GM23338 (cell line): ENCODE measurements around the gene SNRNP25. TPM values are rescaled to one million over a fixed set of nuclear protein-coding genes. Genes with fewer than 3 reads are reported as not detected.

Experiments
- ATAC-seq: fragments of 200-7000 bp; cut with Tn5 transposase; 3 replicates; pipeline ENCODE4 v1.9.1; 2020
- DNase-seq: peaks from one replicate; pipeline ENCODE4 v3.0.0-alpha.2; 2015; ENCODE audit warnings: low spot score
- H2AFZ ChIP-seq: fragments of 200-600 bp; sonication (generic); 2 replicates; pipeline ENCODE4 v1.8.0; 2016; ENCODE audit warnings: antibody characterized with exemption, mild to moderate bottlenecking, moderate library complexity
- H3F3A ChIP-seq: fragments of 200-600 bp; sonication (generic); replicated peaks from 2 replicates; pipeline ENCODE4 v1.8.0; 2017; ENCODE audit warnings: antibody characterized with exemption, mixed run types, low read depth
- H3K27ac ChIP-seq: fragments of 200-600 bp; sonication (generic); 2 replicates; pipeline ENCODE4 v1.6.1; 2016; ENCODE audit warnings: low read depth
- H3K27me3 ChIP-seq: fragments of 200-600 bp; sonication (generic); 2 replicates; pipeline ENCODE4 v1.8.0; 2016; ENCODE audit warnings: mild to moderate bottlenecking, mixed run types, moderate library complexity; ENCODE audit not compliant: insufficient read depth
- H3K36me3 ChIP-seq: fragments of 200-600 bp; sonication (generic); 2 replicates; pipeline ENCODE4 v1.8.0; 2016; ENCODE audit warnings: mild to moderate bottlenecking; ENCODE audit not compliant: insufficient read depth
- H3K4me1 ChIP-seq: fragments of 200-600 bp; sonication (generic); 2 replicates; pipeline ENCODE4 v1.8.0; 2016; ENCODE audit warnings: mild to moderate bottlenecking, moderate library complexity; ENCODE audit not compliant: insufficient read depth
- H3K4me2 ChIP-seq: fragments of 200-600 bp; sonication (generic); 2 replicates; pipeline ENCODE4 v1.7.1; 2017; ENCODE audit warnings: mixed run types
- H3K4me3 ChIP-seq: fragments of 200-600 bp; sonication (generic); 2 replicates; pipeline ENCODE4 v1.6.1; 2016; ENCODE audit warnings: mixed run types
- H3K79me2 ChIP-seq: fragments of 200-600 bp; sonication (generic); replicated peaks from 2 replicates; pipeline ENCODE4 v1.8.0; 2017; ENCODE audit warnings: mild to moderate bottlenecking; ENCODE audit not compliant: insufficient read depth
- H3K9me2 ChIP-seq: fragments of 200-600 bp; sonication (generic); 2 replicates; pipeline ENCODE4 v1.8.0; 2017; ENCODE audit not compliant: insufficient read depth
- H4K20me1 ChIP-seq: fragments of 200-600 bp; sonication (generic); replicated peaks from 2 replicates; pipeline ENCODE4 v1.8.0; 2017; ENCODE audit warnings: mild to moderate bottlenecking; ENCODE audit not compliant: insufficient read depth
- H3K27ac Mint-ChIP-seq: 2 replicates; pipeline ENCODE4 v1.8.0; 2020; ENCODE audit warnings: inconsistent platforms, mild to moderate bottlenecking, moderate library complexity, mixed read lengths
- H3K27me3 Mint-ChIP-seq: 3 replicates; pipeline ENCODE4 v1.8.0; 2022; ENCODE audit warnings: low read depth, mild to moderate bottlenecking, moderate library complexity, mixed read lengths, inconsistent platforms; ENCODE audit not compliant: insufficient read depth, poor library complexity
- H3K36me3 Mint-ChIP-seq: 3 replicates; pipeline ENCODE4 v1.8.0; 2021; ENCODE audit warnings: low read depth, mild to moderate bottlenecking, inconsistent platforms, moderate library complexity, mixed read lengths
- H3K4me1 Mint-ChIP-seq: 3 replicates; pipeline ENCODE4 v1.8.0; 2020; ENCODE audit warnings: mild to moderate bottlenecking, inconsistent platforms, mixed read lengths
- H3K4me3 Mint-ChIP-seq: 3 replicates; pipeline ENCODE4 v1.8.0; 2021; ENCODE audit warnings: moderate library complexity, mild to moderate bottlenecking, inconsistent platforms, mixed read lengths
- H3K9me3 Mint-ChIP-seq: 3 replicates; pipeline ENCODE4 v1.8.0; 2020; ENCODE audit warnings: moderate library complexity, mild to moderate bottlenecking, inconsistent platforms, mixed read lengths
- CREB1 ChIP-seq: fragments of 250-450 bp; sonication (Bioruptor Pico); IDR thresholded peaks from 2 replicates; pipeline ENCODE4 v1.5.0; 2020; ENCODE audit warnings: low read depth, mild to moderate bottlenecking, moderate library complexity
- CTCF ChIP-seq, 2 experiments: fragments of 200-600 bp in 1 of 2; sonication (generic) in 1 of 2; conservative IDR thresholded peaks; 2 replicates each; pipeline versions ENCODE4 v1.5.1 to v1.6.1; 2016 to 2017; ENCODE audit warnings: antibody characterized with exemption in 2 of 2, low read depth in 2 of 2, mild to moderate bottlenecking in 2 of 2, moderate library complexity in 1 of 2
- polyA plus RNA-seq: library from polyadenylated mRNA; unstranded; fragments of >200 nt; fragmentation: Nextera tagmentation; extraction: Ambion mirVana; gene quantifications from 2 replicates; pipeline ENCODE4 v1.2.1, GENCODE V29; 2016
- total RNA-seq: library from RNA; depleted of rRNA; stranded (reverse); fragments of >200 nt; shearing (Covaris generic); gene quantifications from 2 replicates; pipeline ENCODE4 v1.2.3, GENCODE V29; 2014
- TF ChIP-seq, protein P1 (sequence below): IDR thresholded peaks from one replicate; pipeline ENCODE4 v1.6.1; 2018; ENCODE audit warnings: antibody characterized with exemption; ENCODE audit not compliant: unreplicated experiment

The SNRNP25 gene
- total and polyA plus RNA-seq, 2 experiments from 2014 or later = 34.4 to 79.5 TPM

DNA sequence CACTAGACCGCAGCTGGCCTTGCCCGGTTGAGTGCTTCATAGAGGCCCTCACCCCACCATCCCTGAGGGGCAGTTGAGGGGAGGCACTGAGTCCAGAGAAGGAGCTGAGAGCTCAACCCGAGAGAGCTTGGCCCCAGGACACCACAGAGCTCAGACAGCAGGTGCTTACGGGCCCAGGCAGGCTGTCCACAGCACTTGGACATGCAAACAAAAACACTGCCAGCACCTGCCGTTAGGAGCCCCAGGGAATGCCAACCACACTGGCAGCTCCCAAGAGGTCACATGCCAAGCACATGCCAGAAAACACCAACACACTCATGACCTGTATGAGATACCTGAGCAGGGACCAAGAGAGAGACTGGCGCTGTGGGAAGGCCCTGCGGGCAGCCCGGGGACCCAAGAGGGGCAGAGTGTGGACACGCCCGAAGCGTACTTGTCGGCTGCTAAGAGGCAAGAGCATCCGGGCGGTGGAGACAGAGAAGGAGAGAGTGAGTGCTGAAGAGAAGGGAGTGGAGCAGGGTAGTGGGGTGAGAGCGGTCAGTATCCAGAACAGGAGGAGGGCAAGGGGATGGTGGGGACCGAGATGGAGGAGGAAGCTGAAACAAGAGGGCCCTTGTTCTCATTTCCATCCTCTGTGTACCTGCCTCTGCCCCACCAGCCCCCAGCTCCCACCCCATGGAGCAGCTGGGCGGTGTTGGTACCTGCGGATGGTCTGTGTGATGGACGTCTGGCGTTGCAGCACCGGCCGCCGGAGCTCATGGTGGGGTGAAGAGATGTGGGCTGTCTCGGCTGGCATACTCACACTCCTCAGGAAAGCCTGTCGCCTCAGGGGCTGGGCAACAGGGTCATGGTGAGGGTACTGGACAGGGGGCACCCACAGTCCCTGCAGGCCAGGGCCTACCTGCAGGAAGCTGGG is 10.6 kb downstream of the SNRNP25 start:
- Histone ChIP-seq H3K27ac (no peak overlapping the region), H3K4me1 (no peaks in the 10 kb centered on the region; the same call in 1 of the 2 replicates), H3K36me3 (no peaks in the 10 kb centered on the region), H4K20me1 (no peaks in the 10 kb centered on the region; the same call in 1 of the 2 replicates), H3K4me3 (no peak overlapping the region), H2AFZ (no peak overlapping the region), H3K27me3 (no peaks in the 10 kb centered on the region), H3F3A (no peaks in the 10 kb centered on the region), H3K9me2 (no peaks in the 10 kb centered on the region), H3K79me2 (0 out of 2 replicates have a peak, but pooled peaks cover under 1% of the 10 kb centered on the region), H3K4me2 (no peak overlapping the region)
- Mint-ChIP-seq H3K4me3 (no peak overlapping the region), H3K9me3 (no peaks in the 10 kb centered on the region), H3K27ac (no peak overlapping the region), H3K27me3 (peaks cover 13% of the 10 kb centered on the region), H3K36me3 (peaks cover 19% of the 10 kb centered on the region), H3K4me1 (peaks cover 14% of the 10 kb centered on the region; the same call in 2 of the 3 replicates)
- ATAC-seq (no peak), DNase-seq (no peak)
- TF ChIP-seq CTCF (conservative IDR thresholded peaks at IDR 0.05; ENCODE audit: low read depth in 2 of 2) (no peak), CREB1 (CRISPR knock-in tag) (no peak)

DNA sequence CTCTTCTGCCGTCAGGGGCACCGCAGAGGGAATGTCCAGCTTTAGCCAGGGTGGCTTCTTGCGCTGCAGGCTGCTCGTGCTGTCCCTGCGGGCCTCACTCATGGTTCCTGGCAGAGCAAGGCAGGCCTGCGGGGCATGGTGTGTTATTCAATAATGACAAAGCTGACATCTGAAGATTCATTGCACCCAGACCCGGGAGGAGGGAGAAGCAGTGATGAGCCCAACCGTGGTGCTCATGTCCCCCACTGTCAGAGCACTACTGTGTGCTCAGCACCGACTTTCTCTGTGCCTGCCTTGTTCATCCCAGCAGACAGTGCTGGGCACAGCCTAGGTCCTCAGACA is 11.3 kb downstream of the SNRNP25 start:
- H3K9me3 Mint-ChIP-seq = no peaks in the 10 kb centered on the region
- Histone ChIP-seq H3K79me2 (0 out of 2 replicates have a peak, but pooled peaks cover 4% of the 10 kb centered on the region), H3K27ac (no peak overlapping the region), H3K4me3 (no peak overlapping the region), H3F3A (no peaks in the 10 kb centered on the region), H3K4me2 (no peak overlapping the region), H3K27me3 (no peaks in the 10 kb centered on the region), H2AFZ (no peak overlapping the region), H3K36me3 (no peaks in the 10 kb centered on the region), H3K9me2 (no peaks in the 10 kb centered on the region), H3K4me1 (no peaks in the 10 kb centered on the region; the same call in 1 of the 2 replicates), H4K20me1 (no peaks in the 10 kb centered on the region; the same call in 1 of the 2 replicates)
- H3K36me3 Mint-ChIP-seq = peaks cover 12% of the 10 kb centered on the region
- H3K27me3 Mint-ChIP-seq = peaks cover 11% of the 10 kb centered on the region
- H3K27ac Mint-ChIP-seq = no peak overlapping the region; the same call in 1 of the 2 replicates
- ATAC-seq = no peak
- H3K4me1 Mint-ChIP-seq = peaks cover 19% of the 10 kb centered on the region
- H3K4me3 Mint-ChIP-seq = no peak overlapping the region
- DNase-seq = no peak
- TF ChIP-seq, protein P1, sequence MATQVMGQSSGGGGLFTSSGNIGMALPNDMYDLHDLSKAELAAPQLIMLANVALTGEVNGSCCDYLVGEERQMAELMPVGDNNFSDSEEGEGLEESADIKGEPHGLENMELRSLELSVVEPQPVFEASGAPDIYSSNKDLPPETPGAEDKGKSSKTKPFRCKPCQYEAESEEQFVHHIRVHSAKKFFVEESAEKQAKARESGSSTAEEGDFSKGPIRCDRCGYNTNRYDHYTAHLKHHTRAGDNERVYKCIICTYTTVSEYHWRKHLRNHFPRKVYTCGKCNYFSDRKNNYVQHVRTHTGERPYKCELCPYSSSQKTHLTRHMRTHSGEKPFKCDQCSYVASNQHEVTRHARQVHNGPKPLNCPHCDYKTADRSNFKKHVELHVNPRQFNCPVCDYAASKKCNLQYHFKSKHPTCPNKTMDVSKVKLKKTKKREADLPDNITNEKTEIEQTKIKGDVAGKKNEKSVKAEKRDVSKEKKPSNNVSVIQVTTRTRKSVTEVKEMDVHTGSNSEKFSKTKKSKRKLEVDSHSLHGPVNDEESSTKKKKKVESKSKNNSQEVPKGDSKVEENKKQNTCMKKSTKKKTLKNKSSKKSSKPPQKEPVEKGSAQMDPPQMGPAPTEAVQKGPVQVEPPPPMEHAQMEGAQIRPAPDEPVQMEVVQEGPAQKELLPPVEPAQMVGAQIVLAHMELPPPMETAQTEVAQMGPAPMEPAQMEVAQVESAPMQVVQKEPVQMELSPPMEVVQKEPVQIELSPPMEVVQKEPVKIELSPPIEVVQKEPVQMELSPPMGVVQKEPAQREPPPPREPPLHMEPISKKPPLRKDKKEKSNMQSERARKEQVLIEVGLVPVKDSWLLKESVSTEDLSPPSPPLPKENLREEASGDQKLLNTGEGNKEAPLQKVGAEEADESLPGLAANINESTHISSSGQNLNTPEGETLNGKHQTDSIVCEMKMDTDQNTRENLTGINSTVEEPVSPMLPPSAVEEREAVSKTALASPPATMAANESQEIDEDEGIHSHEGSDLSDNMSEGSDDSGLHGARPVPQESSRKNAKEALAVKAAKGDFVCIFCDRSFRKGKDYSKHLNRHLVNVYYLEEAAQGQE = no peak
